VCaP (cell line): Measurements from ENCODE around the gene MTHFD2L.

Source experiments
- H3K27ac ChIP-seq: fragments of 450-650 bp; 2 replicates; pipeline ENCODE4 v1.5.1; 2017
- TF ChIP-seq, protein P1 (sequence below): fragments of 450-650 bp; conservative IDR thresholded peaks from 2 replicates; pipeline ENCODE4 v1.5.1; 2017; ENCODE audit warnings: mild to moderate bottlenecking, moderate library complexity

The MTHFD2L gene

DNA sequence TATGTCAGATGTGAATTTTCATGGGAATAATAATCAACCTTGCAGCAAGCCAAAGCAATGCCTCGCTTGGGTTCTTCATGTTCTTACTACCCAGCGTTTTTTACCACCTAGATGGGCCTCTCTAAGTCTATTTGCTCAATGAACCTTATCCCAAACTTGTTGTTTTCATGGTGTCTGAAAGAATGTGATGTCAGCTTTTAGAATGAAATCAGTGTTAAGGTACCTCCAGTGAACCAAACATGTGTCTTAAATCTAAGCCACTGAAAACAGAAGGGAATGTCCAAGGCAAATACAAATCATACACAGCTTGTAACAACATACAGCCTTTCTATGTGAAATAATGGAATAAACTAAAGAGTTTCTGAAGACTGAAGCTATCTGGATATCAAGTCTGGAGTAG is 157.0 kb downstream of the MTHFD2L start:
- TF ChIP-seq, protein P1, sequence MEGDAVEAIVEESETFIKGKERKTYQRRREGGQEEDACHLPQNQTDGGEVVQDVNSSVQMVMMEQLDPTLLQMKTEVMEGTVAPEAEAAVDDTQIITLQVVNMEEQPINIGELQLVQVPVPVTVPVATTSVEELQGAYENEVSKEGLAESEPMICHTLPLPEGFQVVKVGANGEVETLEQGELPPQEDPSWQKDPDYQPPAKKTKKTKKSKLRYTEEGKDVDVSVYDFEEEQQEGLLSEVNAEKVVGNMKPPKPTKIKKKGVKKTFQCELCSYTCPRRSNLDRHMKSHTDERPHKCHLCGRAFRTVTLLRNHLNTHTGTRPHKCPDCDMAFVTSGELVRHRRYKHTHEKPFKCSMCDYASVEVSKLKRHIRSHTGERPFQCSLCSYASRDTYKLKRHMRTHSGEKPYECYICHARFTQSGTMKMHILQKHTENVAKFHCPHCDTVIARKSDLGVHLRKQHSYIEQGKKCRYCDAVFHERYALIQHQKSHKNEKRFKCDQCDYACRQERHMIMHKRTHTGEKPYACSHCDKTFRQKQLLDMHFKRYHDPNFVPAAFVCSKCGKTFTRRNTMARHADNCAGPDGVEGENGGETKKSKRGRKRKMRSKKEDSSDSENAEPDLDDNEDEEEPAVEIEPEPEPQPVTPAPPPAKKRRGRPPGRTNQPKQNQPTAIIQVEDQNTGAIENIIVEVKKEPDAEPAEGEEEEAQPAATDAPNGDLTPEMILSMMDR, result no peak
- no peak overlapping the region for H3K27ac ChIP-seq

DNA sequence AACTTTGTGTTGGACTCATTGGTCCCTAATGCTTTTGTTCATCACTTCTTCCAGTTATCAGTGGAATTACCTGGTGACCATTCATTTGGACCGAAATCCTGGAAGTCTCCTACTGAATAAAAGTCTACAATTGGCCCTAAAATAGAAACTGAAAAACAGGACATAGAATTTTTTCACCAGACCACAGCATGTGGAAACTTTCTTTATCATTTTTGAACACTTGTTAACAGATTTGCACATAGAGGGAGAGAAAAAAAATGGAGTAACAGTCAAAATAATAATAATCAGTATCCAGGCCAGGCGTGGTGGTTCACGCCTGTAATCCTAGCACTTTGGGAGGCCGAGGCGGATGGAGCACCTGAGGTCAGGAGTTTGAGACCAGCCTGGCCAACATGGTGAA is 157.5 kb downstream of the MTHFD2L start:
- TF ChIP-seq, protein P1, result no peak

DNA sequence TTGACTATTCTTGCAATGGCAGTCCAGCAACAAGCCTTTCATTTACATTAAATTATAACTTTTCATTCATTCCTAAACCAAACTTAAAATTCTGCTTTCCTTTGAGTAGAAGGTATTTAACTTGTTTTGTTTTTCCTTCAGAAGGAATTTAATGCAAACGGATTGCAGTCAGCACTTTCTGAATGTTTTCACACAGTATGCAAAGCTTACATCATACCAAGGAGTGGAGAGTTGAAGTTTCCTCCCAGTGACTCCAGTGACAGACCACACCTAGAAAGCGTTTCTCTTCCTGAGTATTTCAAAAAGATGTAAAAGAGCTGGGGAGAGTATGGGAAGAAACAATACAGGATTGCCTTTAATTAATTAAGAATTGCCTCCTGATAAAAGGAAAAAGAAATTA is 158.5 kb downstream of the MTHFD2L start:
- no peak overlapping the region for H3K27ac ChIP-seq
- TF ChIP-seq, protein P1, result no peak

More for the DNA sequence above, 157.5 kb downstream of the MTHFD2L start:
- H3K27ac ChIP-seq, result no peak overlapping the region

DNA sequence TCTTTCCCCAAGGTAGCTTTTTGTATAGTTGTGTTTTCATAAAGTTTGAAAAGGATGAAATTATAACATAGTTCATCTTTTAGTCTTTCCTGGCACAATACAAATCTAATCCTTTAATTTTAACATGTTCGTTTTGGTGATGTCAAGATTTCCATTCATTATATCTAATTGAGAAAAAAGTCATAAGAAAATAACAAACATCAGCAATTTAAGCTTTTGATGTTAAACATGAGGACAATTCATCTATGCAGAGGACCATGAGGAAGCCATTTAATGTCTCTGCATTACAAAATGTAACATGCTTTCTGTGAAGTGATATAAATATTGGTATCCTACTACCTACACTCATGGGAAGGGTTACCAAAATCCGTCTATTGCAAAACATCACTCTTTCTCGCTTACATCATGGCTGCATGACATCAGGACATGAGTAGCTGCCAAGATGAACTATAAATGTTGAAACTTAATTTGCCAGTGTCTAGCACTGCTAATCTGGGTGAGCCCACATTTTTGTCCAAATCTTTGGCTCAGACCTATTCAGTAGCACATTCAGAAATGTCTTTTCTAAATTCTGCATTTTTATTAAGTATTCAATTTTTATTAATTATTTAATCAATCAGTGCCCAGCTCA is 159.8 kb downstream of the MTHFD2L start:
- TF ChIP-seq, protein P1, result no peak
- no peak overlapping the region for H3K27ac ChIP-seq

DNA sequence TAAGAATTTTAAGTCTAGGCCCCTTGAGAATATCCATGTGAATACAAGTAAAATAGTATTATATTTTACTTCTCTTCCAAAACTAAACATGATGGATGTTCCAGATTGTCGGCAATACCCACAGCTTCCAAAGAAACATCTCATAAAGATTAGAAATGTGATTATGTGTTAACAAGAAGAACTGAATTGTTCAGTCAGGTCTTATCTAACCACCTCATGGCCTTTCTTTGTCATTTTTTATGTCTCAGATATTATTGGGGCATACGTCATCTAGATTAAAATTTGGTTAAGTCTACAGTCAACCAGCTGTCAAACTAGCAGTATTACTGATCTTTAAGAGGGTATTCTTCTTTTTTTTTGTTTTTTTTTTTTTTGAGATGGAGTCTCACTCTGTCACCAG is 160.4 kb downstream of the MTHFD2L start:
- H3K27ac ChIP-seq, result no peak overlapping the region
- TF ChIP-seq, protein P1, result no peak

DNA sequence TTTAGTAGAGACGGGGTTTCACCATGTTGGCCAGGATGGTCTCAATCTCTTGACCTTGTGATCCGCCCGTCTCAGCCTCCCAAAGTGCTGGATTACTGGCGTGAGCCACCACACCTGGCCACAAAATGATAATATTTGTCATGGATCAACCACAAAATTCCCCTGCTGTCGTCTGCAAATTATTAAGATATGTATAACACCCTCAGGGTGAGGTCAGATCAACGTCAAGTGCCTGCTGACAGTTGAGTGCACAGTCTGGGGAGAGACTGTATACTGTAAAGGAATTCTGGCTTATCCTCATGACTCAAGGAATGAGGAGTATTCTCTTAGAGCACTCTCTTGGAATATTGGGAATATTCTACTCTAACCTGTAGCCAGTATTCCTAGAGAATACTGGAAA is 161.6 kb downstream of the MTHFD2L start:
- H3K27ac ChIP-seq, result no peak overlapping the region
- TF ChIP-seq, protein P1, result no peak

DNA sequence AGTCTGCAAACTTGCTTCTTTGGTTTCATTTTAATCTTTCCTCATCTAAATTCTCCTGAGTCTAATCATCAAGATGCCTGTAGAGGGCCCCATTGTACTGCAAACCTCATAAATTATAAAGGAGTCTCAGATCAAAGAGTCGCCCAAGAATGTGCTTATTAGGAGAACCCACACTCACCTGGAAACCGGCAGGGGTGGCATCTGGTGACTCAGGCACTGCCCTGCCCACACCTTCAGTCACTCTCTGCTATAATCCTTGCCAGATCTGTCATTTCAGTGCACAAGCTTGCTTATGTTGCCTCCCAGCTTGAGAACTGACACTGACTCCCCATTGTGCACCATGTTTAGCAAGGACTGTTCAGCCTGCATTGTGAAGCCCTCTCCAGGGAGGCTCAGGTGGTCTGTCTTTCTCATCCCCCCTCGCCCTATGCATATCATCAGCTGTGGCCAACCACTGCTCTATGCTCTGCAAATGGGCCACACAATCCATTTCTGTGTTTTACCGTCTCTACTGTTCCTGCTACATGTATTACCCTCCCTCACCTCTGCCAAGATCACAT is 162.7 kb downstream of the MTHFD2L start:
- TF ChIP-seq, protein P1, result peak; percentile 51
- no peak overlapping the region for H3K27ac ChIP-seq
